ENCODE results near the gene KSR1.

GRCh38 chr17:27462714-27463113, 6.5 kb downstream of the KSR1 start:
- TF ChIP-seq CTCF (IDR thresholded peaks at IDR 0.05) (no peak), POLR2A (IDR thresholded peaks at IDR 0.05) (no peak)

All from Peyer's patch (tissue), 4 donors.